GM12878 (cell line): ENCODE results near the gene GPC6. TPM values are rescaled to one million over a fixed set of nuclear protein-coding genes. Genes with fewer than 3 reads are reported as not detected.

ENCODE experiments used
- ATAC-seq: fragments of 200-7000 bp; cut with Tn5 transposase; 3 replicates; pipeline ENCODE4 v1.9.1; 2020; ENCODE audit warnings: mild to moderate bottlenecking, moderate library complexity
- BruUV-seq: library from RNA; stranded (reverse); fragments of 400-500 nt; replicated peaks from 2 replicates; lab custom pipeline; 2021; lab: Mats Ljungman, UMichigan
- CTCF ChIA-PET: fragments of 300-600 bp; sonication (Branson Sonifier 250); formaldehyde crosslinking; extraction: SDS; loops from one replicate; lab custom pipeline; 2021; ENCODE audit warnings: inconsistent platforms; lab: Yijun Ruan, JAX
- POLR2A ChIA-PET: fragments of 350-600 bp; formaldehyde crosslinking; extraction: SDS; loops from one replicate; lab custom pipeline; 2021; ENCODE audit warnings: inconsistent platforms; lab: Charles Lee
- RAD21 ChIA-PET: fragments of 300-600 bp; sonication (Branson Sonifier 250); formaldehyde crosslinking; loops from one replicate; lab custom pipeline; 2023; ENCODE audit warnings: antibody characterized with exemption; ENCODE audit not compliant: unreplicated experiment; lab: Charles Lee
- SMC1A ChIA-PET: fragments of 300-600 bp; sonication (Branson Sonifier 250); formaldehyde crosslinking; loops from one replicate; lab custom pipeline; 2023; ENCODE audit not compliant: unreplicated experiment, uncharacterized antibody; lab: Charles Lee
- DNase-seq: peaks from one replicate; pipeline ENCODE4 v3.0.0-alpha.2; 2011; ENCODE audit warnings: low read depth, low spot score
- FAIRE-seq: peaks from 3 replicates; lab custom pipeline; 2011; peaks lifted over from hg19 to GRCh38; lab: Jason Lieb, UNC
- H2AFZ ChIP-seq: 2 replicates; pipeline ENCODE4 v1.6.0; 2011; ENCODE audit warnings: low read depth, low read length, control low read depth; ENCODE audit not compliant: control insufficient read depth
- H3K27ac ChIP-seq: 2 replicates; pipeline ENCODE4 v1.5.1; 2011; ENCODE audit warnings: control low read depth; ENCODE audit not compliant: control insufficient read depth, insufficient read depth
- H3K27me3 ChIP-seq, 2 experiments: replicated peaks in 1 of 2; 2 replicates each; pipeline versions ENCODE4 v1.6.0 to v1.6.1; 2011; ENCODE audit warnings: low read length in 1 of 2; ENCODE audit not compliant: control insufficient read depth in 2 of 2, insufficient read depth in 2 of 2
- H3K36me3 ChIP-seq, 2 experiments: 2 replicates each; pipeline ENCODE4 v1.5.1; 2011; ENCODE audit warnings: low read length in 1 of 2; ENCODE audit not compliant: control insufficient read depth in 2 of 2, insufficient read depth in 2 of 2
- H3K4me1 ChIP-seq: 2 replicates; pipeline ENCODE4 v1.6.1; 2011; ENCODE audit warnings: mild to moderate bottlenecking, low read length, moderate library complexity, mixed read lengths; ENCODE audit not compliant: control insufficient read depth, insufficient read depth
- H3K4me2 ChIP-seq: 2 replicates; pipeline ENCODE4 v1.6.0; 2011; ENCODE audit warnings: control low read depth; ENCODE audit not compliant: control insufficient read depth, insufficient read depth
- H3K4me3 ChIP-seq: fragments of 200-600 bp; sonication (generic); 2 replicates; pipeline ENCODE4 v1.5.1; 2016
- H3K79me2 ChIP-seq: 2 replicates; pipeline ENCODE4 v1.6.0; 2011; ENCODE audit warnings: low read length; ENCODE audit not compliant: control insufficient read depth, insufficient read depth
- H3K9ac ChIP-seq: 2 replicates; pipeline ENCODE4 v1.8.0; 2011; ENCODE audit warnings: low read length, control low read depth, mixed read lengths; ENCODE audit not compliant: control insufficient read depth, insufficient read depth
- H3K9me3 ChIP-seq: replicated peaks from 3 replicates; pipeline ENCODE4 v1.5.1; 2011; ENCODE audit warnings: mild to moderate bottlenecking, low read length; ENCODE audit not compliant: control insufficient read depth, insufficient read depth
- H4K20me1 ChIP-seq: 2 replicates; pipeline ENCODE4 v1.6.0; 2011; ENCODE audit not compliant: control insufficient read depth, insufficient read depth
- BMI1 ChIP-seq: fragments of 450-650 bp; IDR thresholded peaks from 2 replicates; pipeline ENCODE4 v1.6.1; 2016; ENCODE audit warnings: mild to moderate bottlenecking, moderate library complexity, borderline replicate concordance
- CHD2 ChIP-seq: IDR thresholded peaks from 2 replicates; pipeline ENCODE4 v1.6.1; 2011; ENCODE audit warnings: low read depth, low read length, improper control_type of control experiment, borderline replicate concordance
- EED ChIP-seq: sonication (generic); IDR thresholded peaks from 2 replicates; pipeline ENCODE4 v1.6.1; 2016; ENCODE audit warnings: antibody characterized with exemption, low read depth
- EGR1 ChIP-seq, 2 experiments: IDR thresholded peaks; 1 replicate in 1 of 2; 2 replicates in 1 of 2; pipeline ENCODE4 v1.6.1; 2011 to 2012; ENCODE audit warnings: low read depth in 2 of 2, low read length in 2 of 2, borderline replicate concordance in 1 of 2, mild to moderate bottlenecking in 1 of 2, moderate library complexity in 1 of 2
- EP300 ChIP-seq, 2 experiments: fragments of 150-350 bp in 1 of 2; IDR thresholded peaks; 2 replicates each; pipeline ENCODE4 v1.6.1; 2011 to 2012; ENCODE audit warnings: low read depth in 2 of 2, low read length in 2 of 2, borderline replicate concordance in 1 of 2, improper control_type of control experiment in 1 of 2, inconsistent platforms in 1 of 2; ENCODE audit not compliant: control insufficient read depth in 1 of 2
- IKZF2 ChIP-seq, 2 experiments: fragments of 450-650 bp; IDR thresholded peaks; 2 replicates each; pipeline ENCODE4 v1.6.1; 2017; ENCODE audit warnings: mild to moderate bottlenecking in 2 of 2, moderate library complexity in 2 of 2
- KAT2A ChIP-seq: conservative IDR thresholded peaks from 2 replicates; pipeline ENCODE4 v1.6.1; 2011; ENCODE audit warnings: low read depth, low read length; ENCODE audit not compliant: control insufficient read depth
- MTA2 ChIP-seq: fragments of 450-650 bp; IDR thresholded peaks from 2 replicates; pipeline ENCODE4 v1.6.1; 2016; ENCODE audit warnings: low read depth, mild to moderate bottlenecking, moderate library complexity
- NR2F1 ChIP-seq: fragments of 450-650 bp; conservative IDR thresholded peaks from 2 replicates; pipeline ENCODE4 v1.6.1; 2017; ENCODE audit warnings: mild to moderate bottlenecking
- POLR2AphosphoS2 ChIP-seq: IDR thresholded peaks from 2 replicates; pipeline ENCODE4 v1.6.1; 2011; ENCODE audit warnings: low read depth, mild to moderate bottlenecking, low read length, improper control_type of control experiment, moderate library complexity
- RELA ChIP-seq: fragments of 450-650 bp; IDR thresholded peaks from 2 replicates; pipeline ENCODE4 v1.8.0; 2014; ENCODE audit warnings: borderline replicate concordance; ENCODE audit not compliant: partially characterized antibody
- SPI1 ChIP-seq: IDR thresholded peaks from 2 replicates; pipeline ENCODE4 v1.6.1; 2011; ENCODE audit warnings: low read depth, mild to moderate bottlenecking, low read length, moderate library complexity, borderline replicate concordance; ENCODE audit not compliant: insufficient read depth
- TCF3 ChIP-seq: IDR thresholded peaks from 2 replicates; pipeline ENCODE4 v1.6.1; 2012; ENCODE audit warnings: low read depth, mild to moderate bottlenecking, low read length, borderline replicate concordance; ENCODE audit not compliant: insufficient read depth
- ZNF24 ChIP-seq: fragments of 450-650 bp; IDR thresholded peaks from 2 replicates; pipeline ENCODE4 v1.6.1; 2017; ENCODE audit warnings: antibody characterized with exemption, mild to moderate bottlenecking
- WGBS: methylation state at CpG from one replicate; pipeline ENCODE4 v1.1.6; 2016; ENCODE audit warnings: low lambda C conversion rate; ENCODE audit not compliant: insufficient replicate concordance, insufficient coverage; ENCODE audit errors: missing lambda C conversion rate; 5-methylcytosine and 5-hydroxymethylcytosine counted together
- in situ Hi-C: fragments of 300-500 bp; cut with MboI; formaldehyde crosslinking; loops from 9 replicates; pipeline ENCODE4 v1.14.3; 2018; ENCODE audit warnings: mixed read lengths
- intact Hi-C: fragments of 100-400 bp; cut with micrococcal nuclease; formaldehyde crosslinking; loops from one replicate; pipeline ENCODE4 v1.14.2; 2022; ENCODE audit not compliant: unreplicated experiment
- polyA plus RNA-seq, 11 experiments: library from polyadenylated mRNA; depleted of rRNA in 4 of 11; unstranded in 6 of 11; stranded (reverse) in 5 of 11; fragments of >200 nt; fragmentation: Nextera tagmentation in 4 of 11; fragmentation: Illumina TruSeq in 1 of 11; extraction: Ambion mirVana in 4 of 11; extraction: Trizol in 1 of 11; gene quantifications; 1 replicate in 1 of 11; 2 replicates in 10 of 11; pipeline versions ENCODE4 v1.2.1 to v1.2.3, GENCODE V29; 2011 to 2016; ENCODE audit warnings: inconsistent platforms in 2 of 11, missing spikeins in 2 of 11, low read depth in 1 of 11
- total RNA-seq, 4 experiments: library from RNA; depleted of rRNA in 3 of 4; stranded (reverse); fragments of >200 nt in 3 of 4; fragmentation: Illumina TruSeq in 1 of 4; extraction: Trizol in 1 of 4; gene quantifications; 2 replicates each; pipeline versions ENCODE4 v1.2.1 to v1.2.3, GENCODE V29; 2013 to 2021
- TF ChIP-seq, protein P1 (sequence below): IDR thresholded peaks from 2 replicates; pipeline ENCODE4 v1.6.1; 2011; ENCODE audit warnings: borderline replicate concordance, low read depth, mild to moderate bottlenecking, moderate library complexity, mixed read lengths, low read length; ENCODE audit not compliant: insufficient read depth; ENCODE audit errors: extremely low read length
- TF ChIP-seq, protein P2 (sequence below): fragments of 450-650 bp; IDR thresholded peaks from 2 replicates; pipeline ENCODE4 v1.6.1; 2016; ENCODE audit warnings: mild to moderate bottlenecking
- TF ChIP-seq, protein P3 (sequence below): IDR thresholded peaks from 2 replicates; pipeline ENCODE4 v1.6.1; 2012; ENCODE audit warnings: low read depth, low read length, improper control_type of control experiment

Gene GPC6
- total and polyA plus RNA-seq, 10 of the 15 experiments (the other 5 are each of a cell fraction or from before 2014, with no cell fraction given): 0.03 to 0.04 (median 0.03) TPM; not detected in 7

- CTCF ChIA-PET: no interaction called here
- Histone ChIP-seq H3K27me3 (no peaks in the 10 kb centered on the region), H3K27ac (no peak overlapping the region), H3K4me2 (no peak overlapping the region), H3K4me3 (no peak overlapping the region), H3K9ac (no peak overlapping the region), H3K36me3 (no peaks in the 10 kb centered on the region), H2AFZ (no peak overlapping the region), H4K20me1 (no peaks in the 10 kb centered on the region), H3K79me2 (no peaks in the 10 kb centered on the region), H3K9me3 (no peaks in the 10 kb centered on the region), H3K4me1 (no peaks in the 10 kb centered on the region)
- BruUV-seq: no TSS peak
- POLR2A ChIA-PET: no interaction called here
- WGBS: 4% methylated on average over 2 of the region's 2 CpGs
- TF ChIP-seq TCF3 (no peak), EP300 (IDR thresholded peaks at IDR 0.05; ENCODE audit: borderline replicate concordance in 1 of 2, control insufficient read depth in 1 of 2, low read depth in 2 of 2, low read length in 2 of 2) (no peak), SPI1 (no peak), POLR2AphosphoS2 (no peak), EGR1 (IDR thresholded peaks at IDR 0.05; ENCODE audit: borderline replicate concordance in 1 of 2, low read depth in 2 of 2, low read length in 2 of 2) (no peak)
- TF ChIP-seq, protein P1, sequence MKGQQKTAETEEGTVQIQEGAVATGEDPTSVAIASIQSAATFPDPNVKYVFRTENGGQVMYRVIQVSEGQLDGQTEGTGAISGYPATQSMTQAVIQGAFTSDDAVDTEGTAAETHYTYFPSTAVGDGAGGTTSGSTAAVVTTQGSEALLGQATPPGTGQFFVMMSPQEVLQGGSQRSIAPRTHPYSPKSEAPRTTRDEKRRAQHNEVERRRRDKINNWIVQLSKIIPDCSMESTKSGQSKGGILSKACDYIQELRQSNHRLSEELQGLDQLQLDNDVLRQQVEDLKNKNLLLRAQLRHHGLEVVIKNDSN: no peak
- SMC1A ChIA-PET: no interaction called here
- ATAC-seq: no peak
- in situ Hi-C loops (no loop called here), intact Hi-C loops (no loop called here)
- no peak for FAIRE-seq
- RAD21 ChIA-PET: no interaction called here
- no peak for DNase-seq
Observed at GRCh38 chr13:93732186-93732585, 505.6 kb downstream of the GPC6 start.

DNA sequence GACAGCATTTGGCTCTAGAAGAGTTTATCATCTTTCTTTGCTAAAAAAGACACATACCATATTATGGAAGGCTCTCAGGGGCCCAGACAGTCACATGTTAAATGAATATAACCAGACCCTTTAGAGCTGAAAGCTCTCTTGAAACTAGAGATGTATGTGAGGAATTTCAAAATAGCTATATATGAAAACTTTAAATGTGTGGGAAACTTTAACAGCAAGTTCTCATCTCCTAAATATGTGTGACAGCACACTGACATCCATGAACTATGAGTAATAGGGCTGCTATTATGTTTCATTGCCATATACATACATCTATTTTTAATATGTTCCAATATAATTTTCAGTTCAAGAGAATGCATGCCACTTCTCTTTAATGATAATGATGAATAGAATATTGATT is 509.5 kb downstream of the GPC6 start:
- no peaks in the 10 kb centered on the region for H3K9me3 ChIP-seq
- H3K4me1 ChIP-seq: no peaks in the 10 kb centered on the region
- ATAC-seq (no peak), FAIRE-seq (no peak), DNase-seq (no peak)
- H3K79me2 ChIP-seq: no peaks in the 10 kb centered on the region
- ChIA-PET SMC1A (no interaction called here), RAD21 (no interaction called here), POLR2A (interaction anchor here (0.5 kb wide), 1 partner anchor 474 kb away, joined by 3 read pairs; no protein-coding TSS in a partner anchor), CTCF (no interaction called here)
- no peaks in the 10 kb centered on the region for H4K20me1 ChIP-seq
- no peak overlapping the region for H3K27ac ChIP-seq
- no peaks in the 10 kb centered on the region for H3K36me3 ChIP-seq
- in situ Hi-C loops (no loop called here), intact Hi-C loops (no loop called here)
- no peak overlapping the region for H3K4me2 ChIP-seq
- H2AFZ ChIP-seq: no peak overlapping the region
- no peak overlapping the region for H3K9ac ChIP-seq
- no peak overlapping the region for H3K4me3 ChIP-seq
- H3K27me3 ChIP-seq: no peaks in the 10 kb centered on the region
- no TSS peak for BruUV-seq
- TF ChIP-seq, protein P2, sequence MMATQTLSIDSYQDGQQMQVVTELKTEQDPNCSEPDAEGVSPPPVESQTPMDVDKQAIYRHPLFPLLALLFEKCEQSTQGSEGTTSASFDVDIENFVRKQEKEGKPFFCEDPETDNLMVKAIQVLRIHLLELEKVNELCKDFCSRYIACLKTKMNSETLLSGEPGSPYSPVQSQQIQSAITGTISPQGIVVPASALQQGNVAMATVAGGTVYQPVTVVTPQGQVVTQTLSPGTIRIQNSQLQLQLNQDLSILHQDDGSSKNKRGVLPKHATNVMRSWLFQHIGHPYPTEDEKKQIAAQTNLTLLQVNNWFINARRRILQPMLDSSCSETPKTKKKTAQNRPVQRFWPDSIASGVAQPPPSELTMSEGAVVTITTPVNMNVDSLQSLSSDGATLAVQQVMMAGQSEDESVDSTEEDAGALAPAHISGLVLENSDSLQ: no peak
- no peak for TF ChIP-seq NR2F1
- TF ChIP-seq MTA2: no peak
- no peak for TF ChIP-seq EED
- no peak for TF ChIP-seq RELA
- TF ChIP-seq IKZF2 (IDR thresholded peaks at IDR 0.05): no peak
- no peak for TF ChIP-seq ZNF24
- no peak for TF ChIP-seq BMI1
- no peak for TF ChIP-seq KAT2A
- no peak for TF ChIP-seq CHD2
- TF ChIP-seq, protein P3, sequence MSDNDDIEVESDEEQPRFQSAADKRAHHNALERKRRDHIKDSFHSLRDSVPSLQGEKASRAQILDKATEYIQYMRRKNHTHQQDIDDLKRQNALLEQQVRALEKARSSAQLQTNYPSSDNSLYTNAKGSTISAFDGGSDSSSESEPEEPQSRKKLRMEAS: no peak
